Inflammatory macrophage (primary cell): Measurements from ENCODE around the gene ZNF606.

Experiments used
- DNase-seq, 2 donors: peaks; one replicate each; pipeline ENCODE4 v3.0.0-alpha.2; 2020 to 2022
- total RNA-seq, 18 experiments: gene quantifications; one replicate each; lab custom pipeline; 2026; ENCODE audit warnings: mixed read lengths in 6 of 18, inconsistent platforms in 2 of 18; lab: John Stamatoyannopoulos, UW

The ZNF606 gene
- total RNA-seq = 1.5 to 12.0 (median 6.1) reads per million in 18 experiments

DNA sequence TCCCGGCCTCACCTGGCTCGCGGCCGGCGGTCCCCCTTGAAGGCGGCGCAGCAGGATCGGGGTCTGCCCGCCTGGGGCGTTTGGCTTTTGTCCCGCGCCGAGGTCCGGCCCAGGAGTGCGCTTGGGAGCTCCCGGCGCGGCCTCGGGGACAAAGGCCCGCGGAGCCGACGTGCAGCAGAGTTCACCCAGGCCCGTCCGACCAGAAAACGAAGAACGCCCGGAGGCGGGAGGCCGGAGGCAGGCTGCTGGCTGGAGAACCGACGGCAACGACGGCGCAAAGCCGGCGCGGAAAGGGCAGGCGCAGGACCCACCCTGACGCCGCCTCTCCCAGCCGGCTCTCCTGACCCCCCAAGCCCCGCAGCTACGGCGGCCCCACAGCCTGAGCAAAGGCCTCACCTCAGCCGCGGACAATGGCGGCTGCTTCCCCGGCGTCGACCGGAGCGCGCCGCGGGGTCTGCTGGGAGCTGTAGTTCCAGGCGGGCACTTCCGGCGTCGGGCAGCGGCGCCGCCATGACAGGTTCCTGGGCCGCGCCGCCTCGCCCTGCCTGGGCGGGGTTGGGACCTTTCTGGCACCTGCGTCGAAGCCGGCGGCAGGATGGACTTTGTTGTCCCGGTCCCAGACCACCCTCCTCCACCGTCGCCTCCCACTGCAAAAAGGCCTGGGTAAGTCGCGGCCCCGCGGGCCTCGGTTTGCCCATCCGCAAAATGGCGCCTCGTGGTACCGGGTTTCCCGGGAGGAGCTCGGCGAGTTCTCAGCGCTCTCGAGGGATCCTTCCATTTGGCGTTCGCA lies at the start of gene ZNF606:
TSS of gene ZNF606 (minus strand) at position 437 of the 790 bp plus-strand sequence. CDS start 1,501 bp downstream, outside the sequence.
- peak; percentile 79 to 91 for DNase-seq

DNA sequence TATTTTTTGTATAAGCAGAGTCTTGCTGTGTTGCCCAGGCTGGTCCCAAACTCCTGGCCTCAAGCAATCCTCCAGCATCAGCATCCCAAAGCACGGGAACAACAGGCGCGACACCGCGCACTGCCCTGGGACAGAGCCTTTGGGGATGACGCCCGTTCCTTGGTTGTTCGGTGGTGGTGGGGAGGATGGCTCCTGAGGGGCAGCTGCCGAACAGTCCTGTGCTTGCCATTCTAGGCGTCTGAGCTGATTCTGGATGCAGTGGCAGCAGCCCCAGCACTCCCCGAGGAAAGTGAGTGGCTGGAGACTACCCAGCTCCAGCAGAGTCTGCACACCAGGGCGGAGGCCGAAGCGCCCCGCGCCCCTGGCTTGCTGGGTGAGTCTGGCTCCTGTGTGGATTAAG lies 49.6 kb upstream of the ZNF606 start:
- DNase-seq = no peak

- DNase-seq = no peak
These were observed 45.1 kb upstream of the ZNF606 start for GRCh38 chr19:58047672-58048071.

DNA sequence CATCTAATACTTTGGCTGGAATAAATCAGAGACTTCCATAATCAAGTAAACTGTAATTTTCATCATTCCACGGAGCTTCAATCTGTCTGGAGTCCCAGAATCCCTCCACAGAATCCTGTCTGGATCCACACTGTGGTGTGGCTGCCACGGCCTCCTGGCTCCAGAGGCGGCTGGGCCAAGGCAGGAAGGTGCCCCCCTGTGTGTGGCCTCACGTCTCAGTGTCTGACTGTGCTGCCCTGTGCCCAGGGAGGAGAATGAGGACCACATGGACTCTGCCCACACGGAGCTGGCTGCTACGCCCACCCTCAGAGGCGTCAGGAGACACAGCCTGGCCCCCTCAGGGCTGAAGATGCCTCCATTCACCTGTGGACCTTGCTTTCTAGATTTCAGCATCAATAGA lies 44.2 kb upstream of the ZNF606 start:
- no peak for DNase-seq

DNA sequence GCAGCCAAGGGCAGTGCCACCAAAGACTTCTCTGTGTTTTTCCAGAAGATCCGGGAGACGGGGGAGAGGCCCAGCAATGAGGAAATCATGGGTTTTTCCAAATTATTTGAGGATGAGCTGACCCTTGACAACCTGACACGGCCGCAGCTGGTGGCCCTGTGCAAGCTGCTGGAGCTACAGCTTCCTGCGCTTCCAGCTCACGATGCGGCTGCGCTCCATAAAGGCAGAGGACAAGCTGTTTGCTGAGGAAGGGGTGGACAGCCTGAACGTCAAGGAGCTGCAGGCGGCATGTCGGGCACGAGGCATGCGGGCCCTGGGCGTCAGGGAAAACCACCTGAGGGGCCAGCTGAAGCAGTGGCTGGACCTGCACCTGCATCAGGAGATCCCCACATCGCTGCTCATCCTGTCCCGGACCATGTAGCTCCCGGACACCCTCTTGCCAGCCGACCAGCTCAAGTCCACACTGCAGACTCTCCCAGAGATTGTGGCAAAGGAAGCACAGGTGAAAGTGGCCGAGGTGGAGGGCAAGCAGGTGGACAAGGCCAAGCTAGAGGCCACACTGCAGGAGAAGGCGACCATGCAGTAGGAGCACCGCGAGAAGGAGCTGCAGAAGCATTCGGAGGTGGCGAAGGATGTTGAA lies 42.9 kb upstream of the ZNF606 start:
- no peak for DNase-seq

- no peak for DNase-seq
These were observed 42.3 kb upstream of the ZNF606 start for GRCh38 chr19:58044886-58045285.

DNA sequence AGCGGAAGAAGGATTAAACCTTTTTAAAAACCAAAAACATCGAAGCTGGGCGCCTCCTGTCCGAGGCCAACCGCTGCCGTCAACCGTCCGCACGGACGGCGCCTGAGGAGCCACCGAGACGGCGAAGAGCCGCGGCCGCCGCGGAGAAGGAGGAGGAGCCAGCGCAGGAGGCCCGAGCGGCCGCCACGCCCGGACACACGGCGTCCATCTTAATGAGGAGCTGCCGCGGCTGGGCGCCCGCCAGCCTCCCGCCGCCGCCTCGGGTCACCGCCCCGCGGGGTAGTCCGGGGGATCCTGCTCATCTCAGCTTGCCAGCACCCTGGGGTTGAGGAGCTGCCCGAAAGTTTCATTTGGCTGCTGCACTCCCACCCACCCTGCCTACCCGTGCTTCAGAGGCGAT lies 41.8 kb upstream of the ZNF606 start:
- DNase-seq = no peak

GRCh38 chr19:58042495-58043340 lies 40.1 kb upstream of the ZNF606 start:
- no peak for DNase-seq

- DNase-seq = no peak
These were observed 38.3 kb upstream of the ZNF606 start for GRCh38 chr19:58040751-58041525.

DNA sequence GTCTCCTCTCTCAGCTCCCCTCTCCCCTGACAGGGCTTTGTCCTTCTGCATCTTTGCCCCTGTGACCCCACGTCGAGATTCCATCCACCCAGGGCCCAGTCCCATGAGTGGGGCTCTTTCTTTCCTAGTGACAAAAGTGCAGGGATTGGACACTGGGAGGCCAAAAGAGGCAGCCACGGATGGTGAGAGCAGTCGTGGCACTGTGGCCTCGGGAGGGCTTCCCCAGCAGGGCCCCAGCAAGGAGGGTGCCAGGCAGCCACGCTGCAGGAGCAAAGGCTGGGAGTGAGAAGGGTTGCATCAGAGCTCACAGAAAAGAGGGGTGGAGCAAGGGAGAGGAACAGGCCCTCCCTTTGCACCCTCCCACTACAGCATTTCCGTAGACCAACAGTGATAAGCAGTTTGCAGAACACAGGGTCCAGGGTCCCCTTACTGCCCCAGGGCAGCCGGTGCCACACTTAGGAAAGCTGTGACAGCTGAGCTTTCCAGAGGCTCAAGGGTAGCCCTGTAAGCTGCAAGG lies 36.1 kb upstream of the ZNF606 start:
- DNase-seq = no peak

DNA sequence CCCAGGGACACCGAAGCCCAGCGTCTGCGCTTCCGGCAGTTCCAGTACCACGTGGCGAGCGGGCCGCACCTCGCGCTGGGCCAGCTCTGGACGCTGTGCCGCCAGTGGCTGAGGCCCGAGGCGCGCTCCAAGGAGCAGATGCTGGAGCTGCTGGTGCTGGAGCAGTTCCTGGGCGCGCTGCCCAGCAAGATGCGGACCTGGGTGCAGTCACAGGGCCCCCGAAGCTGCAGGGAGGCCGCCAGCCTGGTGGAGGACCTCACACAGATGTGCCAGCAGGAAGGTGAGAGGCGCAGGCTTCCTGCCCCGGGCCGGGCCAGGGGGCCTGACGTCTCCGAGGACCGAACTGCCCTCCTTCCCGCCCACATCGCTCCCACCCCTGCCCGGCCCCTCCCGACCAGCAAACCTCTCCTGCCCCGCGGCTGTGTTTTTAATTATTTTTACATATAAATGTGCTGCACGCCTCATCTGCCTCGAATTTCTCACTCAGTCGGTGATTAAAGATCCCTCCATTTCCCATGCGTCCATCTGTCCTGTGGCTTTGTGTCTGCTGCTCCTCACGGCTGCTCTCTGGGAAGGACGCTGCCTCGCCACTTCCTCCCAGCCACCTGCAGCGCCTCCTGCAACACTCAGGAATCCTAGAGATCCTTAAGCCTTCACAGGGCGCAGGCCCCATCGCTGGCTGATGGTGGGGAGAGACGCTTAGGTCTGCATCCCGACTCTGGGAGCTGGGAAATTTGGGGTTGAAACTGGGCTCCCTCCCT lies 35.5 kb upstream of the ZNF606 start:
- no peak for DNase-seq

GRCh38 chr19:58035863-58036262 lies 33.2 kb upstream of the ZNF606 start:
- DNase-seq = no peak

DNA sequence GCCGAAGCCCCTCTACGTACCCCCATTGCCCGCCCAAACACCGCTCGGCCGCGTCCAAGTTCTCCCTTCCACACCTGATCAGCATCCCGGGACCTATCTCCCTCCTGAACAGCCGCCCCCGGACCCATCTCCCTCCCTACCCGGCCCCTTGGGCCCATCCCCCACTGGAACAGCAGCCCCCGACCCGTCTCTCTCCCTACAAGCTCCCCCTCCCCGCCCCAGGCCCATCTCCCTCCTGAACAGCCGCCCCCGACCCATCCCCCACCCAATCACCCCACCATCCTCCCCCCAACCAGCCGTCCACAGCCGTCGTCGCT lies 31.8 kb upstream of the ZNF606 start:
- DNase-seq = no peak

DNA sequence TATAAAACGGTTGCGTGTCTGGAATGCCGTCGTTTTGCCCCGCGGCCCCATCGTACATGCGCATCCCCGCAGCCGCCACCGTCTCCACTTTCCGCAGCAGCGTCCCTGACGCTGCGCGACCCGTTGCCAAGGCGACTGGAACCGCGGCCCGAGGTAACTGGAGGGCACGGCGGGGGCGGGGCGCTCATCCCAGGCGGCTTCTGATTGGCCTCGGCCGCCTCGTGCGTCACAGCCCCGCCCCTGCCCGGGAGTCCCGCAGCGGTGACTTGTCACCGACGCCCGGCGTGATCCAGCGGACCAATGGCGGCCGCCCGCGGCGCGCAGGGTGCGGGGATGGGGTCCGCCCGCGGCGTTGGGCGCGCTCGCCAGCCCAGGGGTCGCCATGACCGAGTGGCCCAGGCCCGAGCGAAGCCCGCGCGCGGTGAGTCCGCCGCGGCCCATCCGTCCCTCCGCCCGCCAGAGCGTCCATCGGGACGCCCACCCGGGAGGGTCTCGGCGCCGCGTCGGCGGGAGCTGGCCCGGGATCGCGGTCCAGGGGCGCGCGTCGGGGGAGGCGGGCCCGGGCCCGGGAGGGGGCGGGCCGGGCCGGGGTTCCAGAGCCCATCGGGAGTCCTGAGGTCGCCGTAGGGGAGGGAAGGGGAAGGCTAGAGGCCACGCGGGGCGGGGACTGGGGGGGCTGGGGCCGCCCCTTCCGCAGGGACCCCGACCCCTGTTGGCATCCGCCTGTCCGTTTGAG lies 31.3 kb upstream of the ZNF606 start, which contains the start of gene ZSCAN1:
TSS of gene ZSCAN1 (plus strand) at position 285 of the 736 bp plus-strand sequence. CDS start 3,812 bp downstream, outside the sequence.
- DNase-seq = peak; percentile 4 to 30

DNA sequence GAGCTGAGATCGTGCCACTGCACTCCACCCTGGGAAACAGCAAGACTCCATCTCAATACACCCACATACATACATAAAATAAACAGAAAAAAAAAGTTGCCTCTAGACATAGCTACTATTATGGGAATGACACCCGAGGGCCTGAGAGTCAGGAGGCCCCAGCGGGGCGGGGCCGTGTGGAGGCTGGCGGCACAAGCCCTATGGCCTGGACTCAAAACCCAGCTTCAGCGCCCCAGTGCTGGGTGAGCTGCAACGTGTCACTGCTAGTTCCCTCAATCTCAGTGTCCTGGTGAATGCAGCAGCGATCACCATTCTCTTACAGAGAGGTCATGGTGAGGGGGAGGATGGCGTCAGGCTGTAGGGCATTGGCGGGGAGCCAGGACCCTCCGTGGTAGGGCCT lies 22.0 kb upstream of the ZNF606 start:
- DNase-seq = no peak

DNA sequence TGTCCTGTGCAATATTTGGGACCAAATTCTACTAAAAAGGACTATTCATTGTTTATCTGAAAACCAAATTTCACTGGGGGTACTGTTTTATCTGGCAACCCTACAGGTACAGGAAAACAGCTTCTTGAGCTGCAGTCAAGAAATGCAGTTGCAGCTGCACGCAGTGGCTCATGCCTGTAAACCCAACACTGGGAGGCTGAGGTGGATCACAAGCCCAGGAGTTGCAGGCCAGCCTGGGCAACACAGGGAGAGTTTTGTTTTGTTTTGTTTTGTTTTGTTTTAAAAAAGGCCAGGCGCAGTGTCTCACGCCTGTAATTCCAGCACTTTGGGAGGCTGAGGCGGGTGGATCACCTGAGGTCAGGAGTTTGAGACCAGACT lies 19.7 kb upstream of the ZNF606 start:
- DNase-seq = no peak

- peak; percentile 42 to 50 for DNase-seq
These were observed 19.1 kb upstream of the ZNF606 start for GRCh38 chr19:58021541-58022282.

DNA sequence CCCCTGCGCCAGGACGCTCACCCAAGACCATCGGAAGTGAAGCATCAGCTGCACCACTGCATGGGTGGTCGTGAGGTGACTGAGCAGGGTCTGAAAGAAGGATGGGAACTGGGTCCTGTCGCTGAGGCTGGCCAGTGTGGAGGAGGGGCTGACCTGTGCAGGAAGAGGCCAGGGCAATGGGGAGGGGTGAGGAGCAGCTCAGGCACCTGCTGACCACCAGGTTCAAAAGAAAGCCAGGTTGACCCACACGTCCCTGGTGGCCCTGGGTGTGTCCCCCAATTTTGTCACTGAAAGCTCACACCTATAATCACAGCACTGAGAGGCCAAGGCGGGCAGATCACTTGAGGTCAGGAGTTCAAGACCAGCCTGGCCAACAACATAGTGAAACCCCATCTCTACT lies 17.5 kb upstream of the ZNF606 start:
- DNase-seq = no peak

- DNase-seq = no peak
These were observed 11.5 kb upstream of the ZNF606 start for GRCh38 chr19:58014141-58014540.

- DNase-seq = no peak
These were observed 7.9 kb upstream of the ZNF606 start for GRCh38 chr19:58010507-58010906.
